ENCODE data around the gene RERE.

- TF ChIP-seq POLR2A (IDR thresholded peaks at IDR 0.05; ENCODE audit: borderline replicate concordance, extremely low read depth, insufficient read depth, insufficient read length) (no peak), CTCF (IDR thresholded peaks at IDR 0.05 in 2 of 3, conservative IDR thresholded peaks at IDR 0.05 in 1 of 3; ENCODE audit: borderline replicate concordance in 1 of 3, insufficient read depth in 1 of 3, low read depth in 2 of 3, low read length in 2 of 3) (no peak), EGR1 (IDR thresholded peaks at IDR 0.05; ENCODE audit: low read depth) (no peak), REST (IDR thresholded peaks at IDR 0.05; ENCODE audit: low read depth) (no peak), EZH2 (IDR thresholded peaks at IDR 0.05) (no peak), CEBPB (IDR thresholded peaks at IDR 0.05; ENCODE audit: low read depth) (no peak)
Observed at GRCh38 chr1:8632102-8632501, 185.3 kb downstream of the RERE start.
